GM21526 (cell line): ENCODE results near the gene RTN4R.
"Not testable (repeated sequence)": the region's sequence is repeated elsewhere in the genome, so short reads cannot be mapped to it uniquely, and the experiment has no call there.

Experiments
- ATAC-seq: cut with Tn5 transposase; IDR thresholded peaks from one replicate; pipeline ENCODE4 v1.9.1; 2021; ENCODE audit warnings: moderate library complexity; ENCODE audit not compliant: unreplicated experiment, low FRiP score

RTN4R gene

DNA sequence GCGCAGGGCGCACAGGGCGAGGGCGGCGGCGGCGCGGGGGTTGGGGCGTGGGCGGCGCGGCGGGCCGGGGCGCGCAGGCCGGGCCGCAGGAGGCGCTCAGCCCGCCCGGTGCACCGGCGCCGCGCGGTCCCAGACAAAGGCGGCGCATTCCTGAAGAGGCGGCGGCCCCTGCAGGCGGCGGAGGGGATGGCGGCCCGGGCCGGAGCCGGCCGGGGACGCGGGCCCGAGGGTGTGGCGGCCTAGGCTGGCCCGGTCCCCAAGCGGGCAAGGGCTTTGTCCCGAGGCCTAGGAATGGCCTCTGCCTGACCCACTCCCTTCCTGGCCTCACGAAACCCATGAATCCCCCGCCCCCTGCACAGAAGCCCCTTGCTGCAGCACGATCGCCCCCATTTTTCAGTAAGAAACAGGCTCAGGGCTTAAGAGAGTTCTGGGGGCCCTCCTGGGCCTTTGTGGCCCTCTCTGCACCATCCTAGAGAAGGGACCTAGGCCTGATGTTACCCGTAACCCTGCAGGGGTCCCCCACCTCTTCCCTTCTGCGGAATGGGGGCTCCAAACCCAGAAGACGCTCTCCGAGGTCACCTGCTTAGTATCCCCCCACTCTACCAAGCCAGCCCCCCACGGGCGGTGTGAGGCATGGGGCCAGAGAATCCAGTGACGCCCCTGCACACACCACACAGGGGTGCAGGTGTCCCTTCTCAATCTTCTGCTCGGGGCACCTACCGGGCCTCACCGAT is at the start of gene RTN4R:
RTN4R (minus strand) TSS at position 40 of the 734 bp plus-strand sequence. CDS start 226 bp downstream, outside the sequence.
- no peak for ATAC-seq

DNA sequence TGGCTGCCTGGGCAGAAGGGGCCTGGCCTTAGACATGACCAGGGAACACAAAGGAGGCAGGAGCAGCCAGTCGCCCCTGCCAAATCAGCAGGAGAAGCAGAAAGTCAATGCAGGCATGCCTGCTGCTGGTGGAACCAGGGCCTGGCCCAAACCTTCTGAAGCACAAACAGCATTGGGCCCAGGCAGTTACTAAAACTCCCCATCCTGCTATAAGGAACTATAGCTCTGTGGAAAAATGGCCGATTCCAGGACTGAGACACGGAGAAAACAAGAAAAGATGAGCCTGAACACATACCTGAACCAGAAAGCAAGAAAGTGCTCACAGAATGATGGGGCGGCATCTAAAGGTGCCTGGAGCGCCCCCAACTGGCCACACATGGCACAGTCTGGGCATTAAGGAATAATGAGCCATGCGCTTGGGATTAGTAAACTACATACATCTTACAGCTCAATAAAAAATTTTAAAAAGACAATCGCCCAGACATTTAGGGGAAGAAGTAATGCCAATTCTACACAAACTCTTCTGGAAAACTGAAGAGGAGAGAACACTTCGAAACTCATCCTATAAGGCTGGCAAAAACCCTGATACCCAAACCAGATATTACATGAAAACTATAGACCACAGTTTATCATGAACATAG is 49.4 kb upstream of the RTN4R start:
- ATAC-seq: not testable (repeated sequence)

DNA sequence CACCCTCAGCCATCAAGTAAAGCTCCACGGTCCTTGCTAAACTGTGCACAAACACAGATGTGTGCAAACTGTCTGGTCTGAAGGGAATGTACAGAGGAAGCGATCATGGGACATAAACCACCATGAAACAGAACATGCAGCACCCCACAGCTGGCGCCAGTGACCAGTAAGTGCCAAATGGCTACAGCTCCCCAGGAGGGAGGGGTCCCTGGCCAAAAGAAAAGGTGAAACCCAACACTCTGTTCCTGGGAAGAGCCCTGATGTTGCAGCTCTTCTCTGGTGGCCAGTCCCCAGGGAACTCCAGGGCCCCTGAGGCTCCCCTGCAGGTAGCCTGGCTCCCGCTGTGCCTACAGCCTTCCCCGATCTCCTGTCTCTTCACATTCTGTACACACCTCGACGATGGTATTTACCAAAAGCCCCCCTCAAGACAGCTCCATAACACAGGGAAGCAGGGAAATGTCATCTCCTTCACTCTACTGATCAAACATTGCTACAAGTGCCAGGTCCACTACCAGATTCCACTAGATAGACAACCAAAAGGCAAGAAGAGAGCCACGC is 48.8 kb upstream of the RTN4R start:
- ATAC-seq: no peak

DNA sequence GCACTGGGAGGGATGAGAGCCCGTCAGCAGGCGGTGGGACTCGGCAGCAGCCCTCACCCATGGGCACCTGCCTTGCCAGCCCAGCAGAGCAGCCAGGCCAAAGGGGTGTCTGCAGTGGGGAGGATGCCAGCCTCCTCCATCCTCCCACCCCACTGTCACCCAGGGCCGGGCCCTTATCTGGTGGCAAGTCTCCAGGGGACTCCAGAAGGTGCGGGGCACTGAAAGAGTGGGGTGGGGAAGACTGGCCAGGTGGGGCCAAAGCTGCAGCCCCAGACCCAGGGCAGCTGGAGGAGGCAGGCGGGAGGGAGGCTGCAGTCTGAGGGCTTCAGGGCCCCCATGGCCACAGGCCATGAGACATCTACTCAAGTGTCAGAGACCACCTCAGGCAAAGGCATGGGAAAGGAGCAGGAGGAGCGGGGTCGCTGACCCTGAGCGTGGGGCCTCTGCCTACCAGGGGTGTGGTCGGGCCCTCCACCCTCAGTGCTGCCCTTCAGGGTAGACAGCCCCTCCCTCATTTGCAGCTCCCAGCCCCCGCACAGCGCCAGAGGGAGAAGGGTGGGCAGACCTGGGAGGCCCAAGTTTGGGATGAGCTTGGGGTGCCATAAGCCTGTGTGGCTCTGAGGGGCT is 48.2 kb upstream of the RTN4R start:
- no peak for ATAC-seq

DNA sequence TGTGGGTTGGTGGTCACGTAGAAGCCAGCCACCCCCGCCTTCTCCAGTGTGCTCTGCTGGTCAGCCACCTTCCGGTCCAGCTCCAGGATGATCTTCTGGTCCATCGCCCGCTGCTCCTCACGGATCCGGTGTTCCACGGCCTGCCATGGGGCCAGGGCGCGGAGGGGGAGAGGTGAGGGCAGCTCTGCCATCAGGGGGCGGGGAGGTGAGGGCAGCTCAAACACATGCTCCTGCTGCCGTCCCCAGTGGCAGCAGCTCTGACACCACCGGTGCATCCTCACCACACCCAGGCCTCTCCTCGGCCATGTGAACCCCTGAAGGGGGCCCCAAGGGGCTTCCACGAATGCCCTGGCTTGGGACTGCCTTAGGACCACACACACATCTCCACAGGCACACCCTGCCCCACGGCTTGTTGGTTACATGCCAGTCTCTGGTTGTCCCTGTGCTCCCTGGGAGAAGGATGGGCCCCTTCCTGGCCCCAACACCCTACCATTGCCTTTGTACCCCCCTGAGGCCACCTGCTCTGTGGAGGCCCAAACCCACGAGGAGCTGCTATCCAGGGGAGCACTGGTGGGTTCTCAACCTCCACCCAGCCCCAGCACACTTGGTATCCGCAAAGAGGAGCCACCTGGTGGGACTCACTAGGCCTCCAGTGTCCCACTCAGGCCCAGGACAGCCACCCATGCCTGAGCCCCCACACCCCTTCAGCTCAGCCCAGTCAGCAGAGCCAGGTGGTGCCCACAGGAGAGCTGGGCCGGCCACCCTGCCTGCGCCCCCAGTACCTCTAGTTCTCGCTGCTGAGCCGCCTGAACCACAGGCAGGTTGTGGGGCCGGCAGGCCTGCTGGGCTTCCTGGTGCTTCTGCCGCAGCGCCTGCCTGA is 47.5 kb upstream of the RTN4R start:
- no peak for ATAC-seq

DNA sequence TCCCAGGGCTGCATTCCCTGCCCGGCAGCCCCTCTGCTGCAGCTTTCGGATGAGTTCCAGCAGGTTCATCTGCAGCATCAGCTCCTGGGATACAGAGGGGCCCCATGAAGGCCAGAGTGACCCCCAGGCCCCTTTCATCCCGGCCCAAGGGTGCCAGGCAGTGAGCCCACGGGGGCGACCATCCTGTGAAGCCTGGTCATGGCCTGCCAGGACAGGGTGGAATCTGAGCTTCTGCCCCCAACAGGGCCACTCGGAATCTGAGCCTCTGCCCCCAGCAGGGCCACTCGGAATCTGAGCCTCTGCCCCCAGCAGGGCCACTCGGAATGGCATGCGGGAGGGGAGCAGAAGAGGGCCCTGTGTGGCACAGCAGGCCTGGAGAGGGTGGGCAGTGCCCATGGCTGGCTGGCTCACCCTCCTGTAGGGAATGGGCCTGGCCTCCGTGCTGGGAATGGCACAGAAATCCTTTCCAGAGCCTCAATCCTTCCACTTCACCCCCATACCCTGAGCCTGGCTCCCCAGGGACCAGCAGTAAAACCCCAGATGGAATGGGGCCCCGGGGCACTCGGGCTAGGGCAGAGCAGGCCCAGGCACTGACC is 46.7 kb upstream of the RTN4R start:
- ATAC-seq: not testable (repeated sequence)

DNA sequence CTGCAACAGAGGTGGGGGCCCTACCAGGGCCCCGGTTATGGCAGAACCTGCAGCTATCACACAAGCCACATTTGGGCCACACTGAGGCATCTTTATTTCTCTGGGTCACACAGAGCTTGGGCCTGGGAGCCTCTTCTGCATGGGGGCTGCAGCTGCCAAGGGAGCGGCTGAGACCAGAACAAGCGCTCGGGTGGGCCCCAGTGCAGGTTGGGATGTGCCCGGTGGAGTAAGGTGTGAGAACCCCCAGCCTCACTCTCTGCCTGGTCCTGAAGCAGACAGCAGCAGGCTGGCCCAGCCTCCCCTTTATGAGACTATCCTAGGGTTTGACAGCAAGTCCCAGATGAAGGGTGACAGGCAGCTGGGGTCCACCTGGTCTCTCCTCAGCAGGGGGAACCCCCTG is 46.1 kb upstream of the RTN4R start:
- not testable (repeated sequence) for ATAC-seq

DNA sequence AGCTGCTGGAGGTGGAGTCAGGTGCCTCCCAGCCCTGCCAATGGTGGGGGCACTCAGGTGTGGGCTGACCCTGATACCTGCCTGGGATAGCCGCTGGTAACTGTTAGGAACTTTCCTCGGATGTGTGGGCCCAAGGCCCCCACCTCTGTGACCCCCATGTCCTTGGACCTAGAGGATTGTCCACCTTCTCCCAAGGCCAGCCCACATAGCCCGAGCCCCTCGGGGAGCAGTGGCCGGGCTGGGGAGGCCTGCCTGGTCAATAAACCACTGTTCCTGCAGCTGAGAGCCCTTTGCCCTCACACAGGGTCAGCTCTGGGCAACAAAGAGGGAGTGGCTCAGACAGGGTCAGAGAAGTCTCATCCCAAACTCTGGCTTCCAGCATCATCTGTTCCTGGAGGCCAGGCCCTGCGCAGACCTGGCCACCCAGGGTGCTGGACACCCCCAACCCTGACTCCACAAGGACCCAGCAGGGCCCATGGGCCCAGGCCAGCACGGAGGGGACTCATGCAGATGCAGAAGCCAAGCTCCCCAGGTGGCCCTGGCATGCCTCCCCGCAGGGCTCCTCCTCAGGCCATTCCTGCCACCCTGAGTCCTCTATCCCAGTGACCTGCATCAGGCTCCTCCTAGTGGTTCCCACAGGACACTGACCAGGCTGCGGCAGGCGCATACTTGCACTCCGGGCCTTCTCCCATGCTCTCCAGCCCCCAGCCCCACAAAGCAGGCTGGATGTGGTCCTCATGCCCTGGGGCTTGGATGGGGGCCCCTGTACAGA is 45.4 kb upstream of the RTN4R start:
- ATAC-seq: not testable (repeated sequence)

DNA sequence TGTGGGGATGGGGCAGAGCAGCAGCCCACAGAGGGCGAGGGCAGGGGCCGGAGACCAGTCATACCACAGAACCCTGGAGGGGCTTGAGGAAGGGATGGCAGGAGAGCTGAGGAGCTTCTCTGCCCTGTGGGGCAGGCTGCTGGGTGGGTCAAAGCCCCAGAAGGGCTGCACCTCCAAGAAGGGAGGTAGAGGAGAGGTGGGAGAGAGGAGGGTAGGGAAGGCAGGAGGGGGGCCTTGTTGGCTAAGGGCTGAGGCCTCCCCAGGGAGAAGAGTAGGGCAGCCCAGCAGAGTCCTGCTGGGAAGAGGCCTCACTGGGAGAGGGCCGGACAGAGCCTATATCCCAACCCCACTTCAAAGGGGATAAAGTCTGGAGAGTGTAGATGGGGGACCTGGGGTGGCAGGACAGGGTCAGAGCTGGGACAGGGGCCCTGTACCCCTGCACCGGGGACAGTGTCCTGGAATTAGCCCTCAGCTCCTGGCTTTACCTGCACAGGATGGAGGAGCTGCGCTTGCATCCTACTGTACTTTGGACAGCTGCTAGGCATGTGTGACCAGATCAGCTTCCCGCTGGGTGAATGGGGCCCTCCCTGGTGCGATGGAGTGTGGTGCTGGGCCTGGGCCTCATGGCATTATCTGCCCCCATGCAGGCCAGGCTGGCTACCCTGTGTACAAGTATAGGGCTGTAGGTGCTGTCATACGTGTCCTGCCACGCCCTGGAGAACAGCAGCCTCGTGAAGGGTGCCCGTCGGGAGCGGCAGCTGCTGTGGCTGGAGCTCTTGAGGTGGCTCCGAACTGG is 44.5 kb upstream of the RTN4R start:
- no peak for ATAC-seq

DNA sequence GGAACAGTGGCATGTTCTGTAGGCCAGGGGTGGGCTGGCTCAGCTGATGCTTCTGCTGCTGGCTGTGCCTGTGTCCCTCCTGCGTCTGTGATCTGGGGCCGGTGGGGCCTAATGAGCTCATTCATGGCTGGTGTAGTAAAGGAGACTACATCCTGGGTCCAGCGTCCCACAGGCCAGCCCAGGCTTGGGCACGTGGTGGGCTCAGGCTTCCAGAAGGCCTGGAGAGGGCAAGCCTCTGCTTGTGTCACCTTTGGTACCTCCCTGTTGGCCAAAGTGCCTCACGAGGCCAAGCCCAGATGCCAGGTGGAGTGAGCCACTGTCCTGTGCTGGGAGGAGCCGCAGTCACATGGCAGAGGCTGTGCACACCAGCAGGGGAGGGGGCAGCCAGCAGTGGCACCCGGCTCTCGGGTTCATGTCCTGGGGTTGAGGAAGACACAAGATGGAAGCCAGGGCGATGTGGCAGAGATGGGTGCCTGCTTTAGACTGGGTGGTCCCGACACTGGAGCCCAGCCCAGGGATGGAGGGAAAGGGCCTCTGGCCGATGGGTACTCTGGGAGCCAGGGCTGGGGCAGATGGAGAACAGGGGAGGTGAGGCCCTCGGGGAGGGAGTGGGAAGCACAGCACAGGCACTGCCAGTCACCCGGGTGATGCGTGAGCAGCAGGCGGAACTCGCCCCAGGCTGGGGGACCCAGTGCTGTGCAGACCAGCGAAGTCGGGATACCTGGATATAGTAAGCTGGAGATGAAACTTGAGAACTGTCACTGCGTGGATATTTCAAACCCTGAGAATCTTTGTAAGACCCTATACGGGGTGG is 43.3 kb upstream of the RTN4R start:
- not testable (repeated sequence) for ATAC-seq

DNA sequence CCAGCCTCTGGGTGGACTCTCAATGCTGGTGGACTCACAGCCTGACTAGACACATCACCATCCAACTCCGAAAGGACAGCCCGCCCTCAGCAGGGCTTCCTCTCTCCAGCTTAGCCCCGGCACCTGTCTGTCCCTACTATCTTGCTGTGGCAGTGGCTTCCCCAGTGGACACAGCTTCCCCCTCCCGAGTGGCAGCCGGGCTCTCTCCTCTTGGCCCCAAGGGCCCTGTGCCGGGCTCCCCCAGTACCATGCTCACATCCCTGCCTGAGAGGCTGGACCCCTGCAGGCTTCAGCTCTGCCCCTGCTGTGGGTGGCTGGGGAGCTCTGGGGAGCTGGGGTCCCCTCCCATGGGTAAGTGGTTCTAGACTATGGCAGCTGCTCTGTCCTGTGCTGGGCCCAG is 42.7 kb upstream of the RTN4R start:
- not testable (repeated sequence) for ATAC-seq

DNA sequence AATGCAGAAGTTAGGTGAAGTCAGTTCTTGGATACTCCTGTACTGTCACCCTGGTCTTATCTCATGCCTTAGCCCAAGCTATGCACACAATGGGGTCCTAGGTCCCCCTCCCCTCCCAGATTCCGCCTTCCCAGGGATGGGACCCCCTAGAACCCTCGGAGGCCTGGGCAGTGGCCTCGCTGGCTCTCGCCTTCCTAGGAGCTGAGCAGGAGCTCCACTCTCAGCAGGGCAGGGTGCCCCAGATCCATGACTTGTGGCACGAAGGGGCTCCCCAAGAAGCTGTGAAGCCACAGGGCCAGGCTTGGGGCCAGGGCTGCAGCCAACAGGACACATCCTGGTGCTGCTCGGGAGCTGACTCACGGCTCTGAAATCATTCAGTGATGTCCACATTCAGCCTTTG is 42.1 kb upstream of the RTN4R start:
- not testable (repeated sequence) for ATAC-seq

DNA sequence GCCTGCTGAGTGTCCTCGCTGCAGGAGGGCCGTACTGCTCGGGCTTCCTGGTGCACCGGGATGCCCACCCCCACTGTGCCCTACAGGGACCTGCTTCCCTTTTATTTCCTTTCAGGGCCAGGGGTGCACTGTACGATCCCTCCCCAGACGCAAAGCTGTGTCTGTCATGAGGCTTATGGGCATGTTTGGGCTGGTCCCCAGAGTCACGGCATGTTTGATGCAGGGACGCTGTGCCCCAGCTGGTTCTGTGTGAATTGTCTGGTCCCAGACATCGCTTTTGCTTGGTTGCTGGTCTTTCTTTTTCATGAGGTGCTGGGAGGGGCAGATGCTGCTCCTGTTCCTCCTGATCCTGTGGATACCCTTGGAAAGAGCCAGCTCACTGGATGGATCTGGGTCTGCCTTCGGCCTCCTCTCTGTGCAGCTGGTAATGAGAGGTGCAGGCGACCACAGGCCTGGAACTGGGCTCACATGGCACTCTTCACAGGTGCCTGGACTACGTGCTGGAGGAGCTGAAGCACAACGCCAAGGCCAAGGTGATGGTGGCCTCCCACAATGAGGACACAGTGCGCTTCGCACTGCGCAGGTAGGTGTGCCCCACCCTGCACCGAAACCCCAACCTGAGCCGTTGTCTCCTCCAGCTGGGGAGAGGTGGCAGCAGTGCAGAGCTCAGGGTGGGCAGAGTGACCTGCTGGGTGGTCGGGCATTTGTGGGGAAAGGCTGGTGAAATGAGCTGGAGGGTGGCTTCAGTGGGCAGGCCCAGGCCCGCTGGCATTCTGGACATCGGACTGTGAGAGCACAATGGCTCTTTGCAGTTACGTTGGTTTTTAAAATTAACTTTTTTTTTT is 40.9 kb upstream of the RTN4R start:
- ATAC-seq: not testable (repeated sequence)

DNA sequence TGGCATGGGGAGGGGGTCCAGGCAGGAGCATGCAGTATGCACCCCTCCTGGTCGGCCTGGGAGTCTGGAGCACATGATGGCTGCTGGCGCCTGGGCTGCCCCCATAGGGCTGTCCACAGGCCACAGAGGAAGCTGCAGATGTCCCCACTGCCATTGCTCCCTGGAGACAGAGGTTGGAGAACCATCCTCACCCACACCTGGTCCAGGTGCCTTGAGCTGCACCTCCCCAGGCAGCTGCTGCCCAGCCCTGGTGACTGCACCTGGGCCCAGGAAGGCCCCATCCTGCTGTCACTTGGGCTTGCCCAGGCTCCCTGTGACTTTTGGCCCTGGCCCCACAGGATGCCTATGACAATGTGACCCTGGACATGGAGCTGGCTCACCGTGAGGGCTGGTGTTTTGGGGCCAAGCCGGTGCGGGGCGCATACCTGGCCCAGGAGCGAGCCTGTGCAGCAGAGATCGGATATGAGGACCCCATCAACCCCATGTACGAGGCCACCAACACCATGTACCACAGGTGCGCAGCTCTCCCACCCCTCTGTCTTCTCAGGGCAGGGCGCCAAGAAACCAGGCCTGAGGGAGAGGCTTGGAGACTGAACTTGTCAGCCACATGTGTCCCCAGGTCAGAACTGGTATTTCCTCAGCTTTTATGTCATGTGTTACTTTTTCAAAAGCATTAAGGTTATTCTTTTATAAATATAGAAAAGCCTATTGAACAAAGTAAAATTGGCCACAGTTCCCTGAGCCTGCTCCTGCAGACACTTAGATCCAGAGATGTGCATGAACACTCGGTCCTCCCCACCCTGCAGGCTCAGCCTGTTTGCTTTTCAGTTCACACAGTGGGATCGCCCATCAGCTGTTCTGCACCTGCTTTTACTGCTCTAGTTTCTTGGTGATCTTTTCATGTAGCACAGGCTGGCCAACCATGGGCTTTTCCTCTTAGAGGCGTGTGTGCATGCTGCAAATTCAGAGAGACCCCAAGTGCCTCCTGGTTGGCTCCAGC is 39.6 kb upstream of the RTN4R start:
- not testable (repeated sequence) for ATAC-seq

DNA sequence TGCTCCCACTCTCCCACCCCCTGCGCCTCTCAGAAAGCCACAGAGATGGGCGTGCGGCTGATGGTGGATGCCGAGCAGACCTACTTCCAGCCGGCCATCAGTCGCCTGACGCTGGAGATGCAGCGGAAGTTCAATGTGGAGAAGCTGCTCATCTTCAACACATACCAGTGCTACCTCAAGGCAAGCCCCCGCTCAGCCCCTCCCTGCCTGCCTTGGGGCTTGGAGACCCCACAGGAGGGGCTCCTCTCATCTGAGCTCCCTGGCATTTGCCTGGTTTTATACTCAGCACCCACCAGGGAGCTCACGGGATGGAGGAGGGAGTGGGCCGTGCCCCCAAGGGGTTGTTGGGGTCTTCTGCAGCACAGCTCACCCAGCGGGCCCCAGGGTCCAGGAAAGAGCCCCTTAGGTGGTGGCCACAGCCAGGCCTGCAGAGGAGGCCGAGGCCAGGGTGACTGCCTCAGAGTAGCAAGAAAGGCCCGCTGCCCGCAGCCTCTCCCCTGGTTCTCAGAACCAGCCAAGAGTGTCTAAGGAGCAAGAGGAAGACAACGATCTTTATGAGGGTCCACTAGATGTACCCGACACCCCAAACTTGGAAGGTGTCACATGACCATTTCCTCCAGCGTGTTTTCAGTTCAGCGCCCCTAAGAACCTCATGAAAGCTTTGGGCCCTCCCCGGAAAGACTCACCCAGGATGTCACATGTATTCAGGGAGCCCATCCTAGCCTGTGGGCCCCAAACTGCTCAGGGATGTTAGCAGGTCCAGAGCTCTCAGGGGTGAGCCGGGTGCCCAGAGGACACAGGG is 38.7 kb upstream of the RTN4R start:
- ATAC-seq: not testable (repeated sequence)
